Peyer's patch (tissue), 4 donors: Measurements from ENCODE around the gene RPS28.

ENCODE experiments used
- CTCF ChIP-seq, 6 experiments: fragments of 450-650 bp in 4 of 6; fragments of 200-600 bp in 2 of 6; sonication (generic) in 1 of 6; IDR thresholded peaks; one replicate each; pipeline ENCODE4 v1.5.1; 2017 to 2019; ENCODE audit warnings: antibody characterized with exemption in 6 of 6, mild to moderate bottlenecking in 3 of 6, moderate library complexity in 1 of 6
- POLR2A ChIP-seq, 2 donors: fragments of 450-650 bp; IDR thresholded peaks; one replicate each; pipeline ENCODE4 v1.5.1; 2017; ENCODE audit warnings: antibody characterized with exemption in 2 of 2, mild to moderate bottlenecking in 2 of 2, moderate library complexity in 2 of 2

GRCh38 chr19:8324186-8325050 lies 3.1 kb downstream of the RPS28 start:
- TF ChIP-seq CTCF (IDR thresholded peaks at IDR 0.05) = no peak
- TF ChIP-seq POLR2A (IDR thresholded peaks at IDR 0.05) = no peak
